ENCODE measurements around the gene SERTAD4. TPM values are rescaled to one million over a fixed set of nuclear protein-coding genes. Genes with fewer than 3 reads are reported as not detected.

Gene SERTAD4
- polyA plus RNA-seq, 3 donors, result not detected

- no peak overlapping the region for H3K27ac ChIP-seq (ENCODE audit: low read depth in 1 of 2, low read length in 2 of 2)
- peaks cover 0 to 2% of the 10 kb centered on the region in 2 donors for H3K9me3 ChIP-seq (replicated peaks in 1 of 2; ENCODE audit: control insufficient read depth in 1 of 2, insufficient read depth in 1 of 2, low read length in 2 of 2)
- no peaks in the 10 kb centered on the region for H3K27me3 ChIP-seq (ENCODE audit: control insufficient read depth in 2 of 2, insufficient read depth in 2 of 2, low read length in 2 of 2)
- H3K9me3 Mint-ChIP-seq, result peaks cover 0 to 4% (median 2%) of the 10 kb centered on the region in 7 donors
- WGBS (ENCODE audit: insufficient coverage), result 76% methylated on average over 6 of the region's 8 CpGs
- no peaks in the 10 kb centered on the region for H3K36me3 Mint-ChIP-seq
- no peak for DNase-seq
- no peaks in the 10 kb centered on the region for H3K79me2 ChIP-seq (ENCODE audit: insufficient read depth, low read length)
- no peak overlapping the region for H3K4me3 Mint-ChIP-seq
- H3K4me1 Mint-ChIP-seq, result no peaks in the 10 kb centered on the region
- no peak overlapping the region for H2AFZ ChIP-seq (ENCODE audit: insufficient read depth, low read depth, low read length, poor library complexity, severe bottlenecking)
- H3K36me3 ChIP-seq (replicated peaks in 1 of 2; ENCODE audit: control insufficient read depth in 1 of 2, insufficient read depth in 2 of 2, low read length in 2 of 2), result no peaks in the 10 kb centered on the region
- intact Hi-C loops (cut with micrococcal nuclease), result no loop called here
- H3K9ac ChIP-seq (ENCODE audit: insufficient read depth, low read length, poor library complexity, severe bottlenecking), result no peak overlapping the region
- no peak overlapping the region for H3K27ac Mint-ChIP-seq
- no peaks in the 10 kb centered on the region for H3K4me1 ChIP-seq (ENCODE audit: control insufficient read depth in 1 of 2, insufficient read depth in 2 of 2, low read length in 2 of 2)
- H3K4me3 ChIP-seq (replicated peaks in 1 of 3; ENCODE audit: low read depth in 2 of 3, low read length in 3 of 3), result no peak overlapping the region
- TF ChIP-seq, protein P1, sequence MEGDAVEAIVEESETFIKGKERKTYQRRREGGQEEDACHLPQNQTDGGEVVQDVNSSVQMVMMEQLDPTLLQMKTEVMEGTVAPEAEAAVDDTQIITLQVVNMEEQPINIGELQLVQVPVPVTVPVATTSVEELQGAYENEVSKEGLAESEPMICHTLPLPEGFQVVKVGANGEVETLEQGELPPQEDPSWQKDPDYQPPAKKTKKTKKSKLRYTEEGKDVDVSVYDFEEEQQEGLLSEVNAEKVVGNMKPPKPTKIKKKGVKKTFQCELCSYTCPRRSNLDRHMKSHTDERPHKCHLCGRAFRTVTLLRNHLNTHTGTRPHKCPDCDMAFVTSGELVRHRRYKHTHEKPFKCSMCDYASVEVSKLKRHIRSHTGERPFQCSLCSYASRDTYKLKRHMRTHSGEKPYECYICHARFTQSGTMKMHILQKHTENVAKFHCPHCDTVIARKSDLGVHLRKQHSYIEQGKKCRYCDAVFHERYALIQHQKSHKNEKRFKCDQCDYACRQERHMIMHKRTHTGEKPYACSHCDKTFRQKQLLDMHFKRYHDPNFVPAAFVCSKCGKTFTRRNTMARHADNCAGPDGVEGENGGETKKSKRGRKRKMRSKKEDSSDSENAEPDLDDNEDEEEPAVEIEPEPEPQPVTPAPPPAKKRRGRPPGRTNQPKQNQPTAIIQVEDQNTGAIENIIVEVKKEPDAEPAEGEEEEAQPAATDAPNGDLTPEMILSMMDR (IDR thresholded peaks at IDR 0.05), result no peak
- H4K20me1 ChIP-seq (ENCODE audit: insufficient read depth, low read length), result no peaks in the 10 kb centered on the region
- peaks cover 3 to 9% (median 5%) of the 10 kb centered on the region in 3 donors for H3K27me3 Mint-ChIP-seq (ENCODE audit: low read depth in 3 of 3)
- no peak overlapping the region for H3K4me2 ChIP-seq (replicated peaks; ENCODE audit: extremely low read depth, low read length, poor library complexity, severe bottlenecking)
Observed at GRCh38 chr1:210262167-210262896, 29.7 kb downstream of the SERTAD4 start.

DNA sequence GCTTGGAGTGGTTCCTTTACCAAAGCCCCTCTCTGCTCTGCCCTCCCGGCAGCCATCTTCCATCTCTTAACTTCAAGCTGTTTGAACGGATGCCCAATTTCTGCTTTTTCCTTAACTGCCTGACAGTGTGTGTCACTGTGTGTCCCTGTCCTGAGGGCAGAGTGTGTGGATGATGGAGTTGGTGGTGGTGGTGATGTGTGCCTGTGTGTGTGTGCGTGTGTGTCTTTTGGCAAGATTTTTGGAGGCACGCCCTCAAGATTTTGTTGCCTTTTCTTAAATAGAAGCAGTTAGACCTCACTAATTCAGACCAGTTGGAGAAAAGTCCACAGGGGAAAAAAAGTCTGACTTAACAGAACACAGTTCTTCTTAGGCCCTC, 30.3 kb downstream of the SERTAD4 start:
- Histone ChIP-seq H3K9ac (ENCODE audit: insufficient read depth, low read length, poor library complexity, severe bottlenecking) (no peak overlapping the region), H3K27me3 (ENCODE audit: control insufficient read depth in 2 of 2, insufficient read depth in 2 of 2, low read length in 2 of 2) (no peaks in the 10 kb centered on the region), H3K4me1 (ENCODE audit: control insufficient read depth in 1 of 2, insufficient read depth in 2 of 2, low read length in 2 of 2) (no peaks in the 10 kb centered on the region), H3K27ac (ENCODE audit: low read depth in 1 of 2, low read length in 2 of 2) (no peak overlapping the region), H3K4me3 (replicated peaks in 1 of 3; ENCODE audit: low read depth in 2 of 3, low read length in 3 of 3) (no peak overlapping the region), H3K36me3 (replicated peaks in 1 of 2; ENCODE audit: control insufficient read depth in 1 of 2, insufficient read depth in 2 of 2, low read length in 2 of 2) (no peaks in the 10 kb centered on the region), H3K4me2 (replicated peaks; ENCODE audit: extremely low read depth, low read length, poor library complexity, severe bottlenecking) (no peak overlapping the region), H3K79me2 (ENCODE audit: insufficient read depth, low read length) (no peaks in the 10 kb centered on the region), H4K20me1 (ENCODE audit: insufficient read depth, low read length) (no peaks in the 10 kb centered on the region), H3K9me3 (replicated peaks in 1 of 2; ENCODE audit: control insufficient read depth in 1 of 2, insufficient read depth in 1 of 2, low read length in 2 of 2) (peaks cover 0 to 3% of the 10 kb centered on the region in 2 donors), H2AFZ (ENCODE audit: insufficient read depth, low read depth, low read length, poor library complexity, severe bottlenecking) (no peak overlapping the region)
- WGBS (ENCODE audit: insufficient coverage), result no CpG with 5 or more reads among the region's 4 CpGs
- no peak for DNase-seq
- peaks cover 4 to 15% (median 5%) of the 10 kb centered on the region in 3 donors for H3K27me3 Mint-ChIP-seq (ENCODE audit: low read depth in 3 of 3)
- H3K4me3 Mint-ChIP-seq, result no peak overlapping the region
- no peaks in the 10 kb centered on the region for H3K36me3 Mint-ChIP-seq
- H3K9me3 Mint-ChIP-seq, result peaks cover 0 to 5% (median 3%) of the 10 kb centered on the region in 7 donors
- intact Hi-C loops (cut with micrococcal nuclease), result no loop called here
- no peak overlapping the region for H3K27ac Mint-ChIP-seq
- TF ChIP-seq, protein P1 (IDR thresholded peaks at IDR 0.05), result no peak
- no peaks in the 10 kb centered on the region for H3K4me1 Mint-ChIP-seq

Data from CD14-positive monocyte (primary cell).